GM19023 (cell line): ENCODE measurements around the gene RAG1.

Source experiments
- ATAC-seq: cut with Tn5 transposase; IDR thresholded peaks from one replicate; pipeline ENCODE4 v1.9.1; 2021; ENCODE audit warnings: mild to moderate bottlenecking, moderate library complexity; ENCODE audit not compliant: unreplicated experiment

RAG1 gene

GRCh38 chr11:36627006-36627405, 59.2 kb downstream of the RAG1 start:
- no peak for ATAC-seq

- no peak for ATAC-seq
These were observed 59.7 kb downstream of the RAG1 start for GRCh38 chr11:36627471-36627870.

GRCh38 chr11:36628141-36628540, 60.3 kb downstream of the RAG1 start:
- ATAC-seq: no peak

GRCh38 chr11:36628765-36629244, 61.0 kb downstream of the RAG1 start:
- ATAC-seq: no peak
